Left renal pelvis (tissue), 4 donors: ENCODE data around the gene LMF1. TPM values are rescaled to one million over a fixed set of nuclear protein-coding genes. Genes with fewer than 3 reads are reported as not detected.

ENCODE experiments used
- DNase-seq, 4 donors: peaks; one replicate each; pipeline ENCODE4 v3.0.0-alpha.2; 2013; ENCODE audit warnings: low read depth in 4 of 4, low spot score in 3 of 4
- polyA plus RNA-seq, 4 donors: library from polyadenylated mRNA; unstranded; fragments of 120-200 nt; gene quantifications; one replicate each; pipeline ENCODE4 v1.2.1, GENCODE V29; 2013; ENCODE audit not compliant: insufficient read length in 4 of 4

Gene LMF1
- polyA plus RNA-seq, 4 donors: 12.2 to 25.4 (median 16.9) TPM

DNA sequence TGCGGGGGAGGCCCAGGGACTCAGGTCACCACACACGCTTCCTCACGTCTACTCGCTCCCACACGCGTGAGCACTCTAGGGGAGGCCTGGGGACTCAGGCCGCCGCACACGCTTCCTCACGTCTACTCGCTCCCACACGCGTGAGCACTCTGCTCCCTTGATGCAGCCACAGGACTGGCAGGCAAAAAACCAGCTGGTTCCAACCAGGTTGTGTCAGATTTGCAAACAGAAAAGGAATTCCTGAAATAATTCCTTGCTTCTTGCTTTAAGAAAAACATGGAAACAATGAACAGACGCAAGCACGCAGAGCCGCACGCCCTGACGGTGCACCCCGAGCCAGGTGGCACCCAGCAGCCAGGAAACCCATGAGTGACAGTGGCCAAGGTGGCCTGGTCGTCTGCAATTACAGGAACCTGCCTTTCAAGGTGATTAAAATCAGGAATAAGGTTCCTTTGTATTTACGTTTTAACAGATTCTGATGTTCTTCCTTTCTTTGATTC, 37.9 kb downstream of the LMF1 start:
- no peak for DNase-seq

DNA sequence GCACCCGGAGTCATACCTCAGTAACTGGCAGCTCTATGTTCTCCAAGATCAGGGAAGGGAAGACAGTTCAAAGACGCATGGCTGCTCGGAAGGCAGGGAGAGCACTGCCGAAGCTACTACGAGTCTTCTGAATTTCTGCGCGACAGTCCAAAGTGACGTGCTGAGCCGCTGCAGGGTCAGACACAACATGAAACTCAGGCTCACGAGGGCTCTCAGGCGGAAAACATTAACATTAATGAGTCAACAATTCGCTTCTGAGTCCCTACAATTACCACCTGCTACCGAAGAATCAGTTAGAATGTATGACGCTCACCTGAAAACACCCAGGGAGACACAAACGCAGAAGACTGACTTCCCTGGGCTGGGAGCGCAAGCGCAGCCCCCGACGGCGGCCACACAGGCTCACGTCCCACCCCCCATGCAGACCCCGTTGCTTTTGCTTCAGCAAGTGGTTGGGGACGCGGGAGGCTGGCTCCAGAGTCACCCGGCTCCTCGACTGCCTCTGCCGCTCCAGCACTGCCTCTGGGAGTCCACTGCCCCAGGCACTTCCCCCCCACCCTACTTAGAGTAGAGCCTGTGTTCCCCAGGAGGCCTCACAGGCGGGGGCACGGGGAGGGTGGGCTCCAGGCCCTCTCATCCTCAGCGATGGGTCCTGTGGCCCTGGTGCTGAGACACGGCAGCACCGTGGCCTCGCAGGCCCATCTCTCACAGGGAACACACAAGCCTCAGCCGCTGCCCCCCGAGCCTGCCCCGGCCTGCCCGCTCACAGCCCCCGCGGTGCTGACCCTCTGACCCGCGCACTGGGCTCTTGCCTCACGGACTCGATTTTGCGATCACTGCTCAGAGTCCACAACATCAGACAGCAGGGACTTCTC, 38.9 kb downstream of the LMF1 start:
- no peak for DNase-seq

DNA sequence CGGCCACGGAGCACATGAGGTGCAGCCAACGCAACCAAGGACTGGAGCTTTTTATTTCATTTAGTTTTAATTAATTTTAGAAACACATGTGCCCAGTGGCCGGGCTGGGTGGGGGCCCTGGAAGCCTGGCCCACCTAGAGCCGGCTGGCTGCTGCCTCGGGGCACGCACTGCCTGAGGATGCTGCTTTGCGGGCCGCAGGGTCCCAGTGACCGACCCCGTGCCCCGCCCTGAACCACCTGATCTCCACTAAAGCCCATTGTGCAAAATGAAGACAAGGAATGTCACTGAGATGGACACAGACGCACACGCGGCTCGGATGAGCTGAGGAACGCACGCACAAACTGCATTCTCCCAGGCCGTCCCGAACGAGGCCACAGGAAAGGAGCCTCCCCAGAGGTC, 39.6 kb downstream of the LMF1 start:
- no peak for DNase-seq

DNA sequence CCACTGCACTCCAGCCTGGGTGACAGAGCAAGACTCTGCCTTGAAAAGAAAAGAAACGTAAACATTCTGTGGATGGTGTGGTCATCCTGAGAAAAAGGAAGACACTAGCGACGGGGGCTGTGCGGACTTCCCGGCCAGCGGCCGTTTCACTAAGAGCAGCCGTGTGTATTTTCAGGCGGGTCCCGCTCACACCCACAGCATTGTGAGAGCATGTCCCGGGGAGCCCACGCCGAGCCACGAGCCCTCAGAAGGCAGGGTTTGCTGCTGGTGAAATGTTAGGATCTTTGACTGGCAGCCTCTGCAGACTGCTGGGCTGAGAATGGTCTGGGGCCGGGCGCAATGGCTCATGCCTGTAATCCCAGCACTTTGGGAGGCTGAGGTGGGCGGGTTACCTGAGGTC, 40.3 kb downstream of the LMF1 start:
- DNase-seq: no peak

DNA sequence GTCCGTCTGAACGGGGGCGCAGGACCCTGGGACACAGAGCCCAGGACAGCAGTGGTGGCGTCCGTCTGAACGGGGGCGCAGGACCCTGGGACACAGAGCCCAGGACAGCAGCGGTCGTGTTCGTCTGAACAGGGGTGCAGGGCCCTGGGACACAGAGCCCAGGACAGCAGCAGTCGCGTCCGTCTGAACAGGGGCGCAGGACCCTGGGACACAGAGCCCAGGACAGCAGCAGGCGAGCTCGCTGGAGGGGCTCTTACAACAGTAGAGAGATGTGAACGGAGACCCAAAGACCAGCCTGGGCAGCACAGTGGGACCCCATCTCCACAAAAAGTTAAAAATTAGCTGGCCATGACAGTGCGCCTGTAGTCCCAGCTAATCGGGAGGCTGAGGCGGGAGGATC, 40.7 kb downstream of the LMF1 start:
- DNase-seq: no peak

DNA sequence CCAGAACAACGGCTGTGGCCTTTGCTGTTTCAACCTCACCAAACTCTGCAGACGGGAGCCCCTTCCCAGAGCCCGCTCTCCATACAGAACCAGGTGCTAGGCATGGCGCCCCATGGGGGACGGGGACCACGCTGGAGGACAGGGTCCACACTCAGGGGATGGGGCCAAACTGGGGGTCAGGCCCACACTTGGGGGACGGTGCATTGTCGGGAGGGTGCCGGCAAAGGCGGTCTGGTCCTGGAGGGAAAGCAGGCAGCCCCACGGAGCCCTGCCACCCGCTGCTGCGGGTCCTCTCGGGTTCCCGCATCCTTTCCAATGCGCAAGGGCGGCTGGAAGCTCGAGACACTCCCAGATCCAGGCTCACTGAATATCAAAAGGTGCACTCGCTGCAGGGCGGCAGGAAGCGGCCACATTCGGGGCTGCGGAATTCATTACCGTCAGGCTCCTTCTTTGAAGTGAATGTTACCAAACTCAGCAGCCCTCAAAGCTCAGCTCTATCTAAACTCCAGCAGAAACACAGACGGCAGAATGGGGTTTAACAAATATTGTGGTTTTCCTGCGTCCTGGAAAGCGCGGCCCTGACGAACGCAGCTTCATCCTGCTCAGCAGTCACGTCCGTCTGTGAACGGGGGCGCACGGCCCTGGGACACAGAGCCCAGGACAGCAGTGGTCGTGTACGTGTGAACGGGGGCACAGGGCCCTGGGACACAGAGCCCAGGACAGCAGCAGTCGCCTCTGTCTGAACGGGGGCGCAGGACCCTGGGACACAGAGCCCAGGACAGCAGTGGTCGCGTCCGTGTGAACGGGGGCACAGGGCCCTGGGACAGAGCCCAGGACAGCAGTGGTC, 41.3 kb downstream of the LMF1 start:
- no peak for DNase-seq

DNA sequence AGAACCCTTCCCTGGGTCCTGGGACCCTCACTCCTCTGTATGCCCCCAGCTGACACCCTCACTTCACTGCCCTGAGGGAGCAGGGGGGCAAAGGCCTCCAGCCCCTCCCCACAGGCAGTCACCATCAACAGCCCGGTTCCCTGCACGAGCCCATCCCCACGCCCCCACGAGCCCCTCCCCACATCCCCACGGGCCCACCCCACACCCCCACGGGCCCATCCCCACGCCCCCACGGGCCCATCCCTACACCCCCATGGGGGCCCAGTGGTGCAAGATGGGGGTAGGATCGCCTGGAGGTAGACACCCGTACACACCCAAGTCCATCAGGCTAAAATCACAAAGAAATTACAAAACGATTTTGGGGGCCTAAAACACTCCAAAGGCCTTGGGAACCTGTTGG, 42.3 kb downstream of the LMF1 start:
- DNase-seq: no peak

DNA sequence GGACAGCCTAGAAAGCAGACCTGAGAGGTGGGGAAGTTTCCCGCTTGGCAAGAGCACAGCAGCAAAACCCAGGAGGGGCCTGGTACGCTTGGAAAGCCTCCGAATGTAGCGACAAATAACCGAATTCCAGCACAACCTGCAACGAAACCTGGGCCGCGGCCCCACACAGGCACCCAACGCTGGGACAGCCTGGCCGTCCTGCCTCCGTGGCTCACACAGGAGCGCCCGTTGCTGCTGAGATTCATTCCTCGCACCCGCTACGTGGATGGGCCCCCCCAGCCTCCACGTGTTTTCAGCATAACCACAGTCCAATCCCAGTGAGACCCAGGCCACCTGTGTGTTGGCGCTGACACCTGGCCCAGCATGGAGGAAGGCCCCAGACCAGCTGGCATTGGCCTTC, 42.9 kb downstream of the LMF1 start:
- DNase-seq: no peak

DNA sequence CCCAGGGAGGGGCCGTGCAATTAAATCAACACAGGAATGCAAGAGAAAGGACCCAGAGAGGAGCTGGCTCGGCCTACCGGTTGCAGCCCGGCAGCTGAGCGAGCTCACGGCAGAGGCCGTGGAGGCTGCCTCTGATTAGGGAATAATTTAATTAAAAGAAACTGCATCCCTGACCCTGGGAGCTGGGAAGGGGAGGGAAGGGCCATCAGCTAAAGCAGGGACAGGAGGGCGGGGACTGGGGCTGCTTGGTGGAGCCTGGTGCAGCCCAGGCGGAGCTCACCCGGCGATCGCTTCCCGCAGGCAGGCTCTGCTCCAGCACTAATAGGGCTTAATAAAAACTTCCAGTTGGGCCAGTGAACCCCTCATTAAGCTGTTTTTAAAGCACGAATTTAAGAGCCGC, 43.4 kb downstream of the LMF1 start:
- no peak for DNase-seq

DNA sequence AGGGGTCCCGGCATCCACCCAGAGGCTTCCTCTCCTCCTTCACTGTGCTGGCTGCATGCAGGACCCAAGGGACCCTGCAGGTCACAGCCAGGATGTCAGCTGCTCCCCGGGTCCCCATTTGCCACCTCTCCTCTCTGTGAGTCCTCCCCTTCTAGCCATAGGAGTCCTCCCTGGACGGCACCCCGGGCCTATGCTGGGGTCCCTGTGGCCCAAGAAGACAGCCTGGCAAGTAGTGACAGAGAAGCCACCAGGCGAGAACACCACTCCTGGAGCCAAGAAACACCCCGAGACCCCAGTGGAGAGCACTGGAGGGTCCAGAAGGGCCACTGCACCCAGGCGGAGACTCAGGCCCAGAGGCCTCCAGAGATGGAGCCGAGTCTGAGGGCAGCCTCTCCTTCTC, 44.1 kb downstream of the LMF1 start:
- DNase-seq: no peak

DNA sequence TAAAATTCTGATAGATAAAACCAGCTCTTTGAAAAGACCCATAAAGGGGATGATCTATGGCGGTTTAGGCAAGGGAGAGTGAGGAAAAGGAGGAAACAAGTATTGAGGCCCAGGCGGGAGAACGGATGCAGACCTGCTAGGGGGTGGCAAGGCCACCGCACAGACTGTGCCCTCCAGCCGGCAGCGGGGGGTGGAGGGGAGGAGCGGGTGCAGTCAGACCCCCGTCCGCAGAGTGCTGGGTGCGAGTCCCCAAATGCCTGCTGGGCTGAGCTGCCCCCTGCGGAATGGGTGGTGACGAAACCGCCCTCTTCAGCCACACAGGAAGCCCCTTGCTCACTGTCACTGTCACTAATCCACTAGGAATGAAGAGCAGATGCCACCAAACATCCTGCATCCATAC, 46.0 kb downstream of the LMF1 start:
- no peak for DNase-seq

DNA sequence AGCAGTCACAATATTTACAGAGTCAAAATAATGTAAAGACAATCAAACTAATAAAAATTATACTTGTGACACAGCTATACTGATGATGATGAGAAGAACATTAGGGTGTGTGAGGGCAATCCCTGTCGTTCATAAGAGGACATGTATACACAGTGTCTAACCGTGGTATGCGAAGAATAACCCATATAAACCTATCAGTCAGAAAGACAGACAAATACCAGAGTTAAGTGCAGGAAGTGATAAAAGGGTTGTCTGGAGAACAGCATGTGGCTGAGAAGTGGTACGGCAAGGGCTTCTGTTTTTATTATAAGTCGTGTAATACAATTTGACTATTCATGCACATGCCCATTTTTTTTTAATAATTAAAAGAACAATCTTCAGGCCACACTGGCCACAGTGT, 46.7 kb downstream of the LMF1 start:
- DNase-seq: no peak

DNA sequence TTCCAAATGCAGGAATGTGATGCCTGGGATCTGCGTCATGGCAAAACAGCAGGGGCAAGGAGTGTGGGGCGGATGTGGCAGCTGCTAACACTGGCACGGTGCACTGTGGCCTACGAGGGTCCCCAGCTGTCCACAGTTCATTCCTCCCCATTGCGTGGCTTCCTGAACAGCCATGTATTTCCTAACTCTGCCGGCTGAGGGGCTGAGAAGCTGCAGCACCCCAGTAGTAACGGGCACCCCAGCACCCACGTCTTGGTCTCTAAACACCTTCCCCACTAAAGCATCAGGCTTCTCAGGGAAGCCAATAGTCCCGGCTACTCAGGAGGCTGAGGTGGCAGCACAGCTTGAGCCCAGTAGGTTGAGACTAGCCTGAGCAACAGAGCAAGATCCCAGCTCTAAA, 47.6 kb downstream of the LMF1 start:
- DNase-seq: no peak

DNA sequence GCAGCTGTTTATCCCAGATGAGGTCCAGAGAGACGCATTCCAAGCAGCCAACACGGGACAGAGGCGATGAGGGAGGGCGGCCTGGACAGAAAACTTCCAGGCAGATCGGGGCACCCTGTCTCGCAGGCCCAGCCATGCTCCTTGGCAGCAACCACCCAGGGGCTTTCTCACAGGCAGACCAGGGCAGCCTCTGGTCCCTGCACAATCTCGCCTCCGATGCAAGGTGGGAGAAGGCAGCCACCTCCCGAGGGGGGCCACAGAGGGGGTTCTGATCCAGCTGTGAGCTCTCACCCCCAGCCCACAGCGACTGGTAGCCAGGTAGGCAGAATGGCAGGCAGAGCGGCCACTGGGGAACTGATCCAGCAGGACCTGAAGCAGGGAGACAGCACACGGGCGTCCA, 48.7 kb downstream of the LMF1 start:
- DNase-seq: no peak

DNA sequence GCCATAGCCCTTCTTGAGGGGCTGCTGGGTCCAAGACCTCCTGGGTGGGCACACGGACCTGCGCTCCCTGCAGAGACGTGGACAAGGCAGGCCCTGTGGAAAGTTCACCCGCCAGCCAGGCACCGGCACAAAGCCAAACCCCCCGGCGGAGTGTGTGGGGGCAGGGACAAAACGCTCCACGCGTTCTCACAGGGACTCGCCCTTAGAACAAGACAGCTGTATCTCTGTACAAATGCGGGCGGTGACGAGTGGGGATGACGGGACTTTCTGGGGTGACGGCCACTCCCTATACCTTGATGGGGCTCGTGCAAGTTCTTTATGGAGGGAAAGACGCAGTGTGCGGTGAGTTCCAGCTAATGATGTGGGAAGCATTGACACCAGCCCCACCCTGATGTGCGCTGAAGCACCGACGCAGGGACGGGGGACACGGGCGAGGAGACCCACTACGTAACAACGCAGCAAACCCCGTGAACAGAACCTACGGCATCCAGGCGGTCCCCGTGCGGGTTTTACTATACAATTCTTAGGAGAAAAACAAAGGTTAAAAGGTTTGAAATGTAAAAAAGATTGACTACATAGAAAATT, 49.4 kb downstream of the LMF1 start:
- DNase-seq: no peak

DNA sequence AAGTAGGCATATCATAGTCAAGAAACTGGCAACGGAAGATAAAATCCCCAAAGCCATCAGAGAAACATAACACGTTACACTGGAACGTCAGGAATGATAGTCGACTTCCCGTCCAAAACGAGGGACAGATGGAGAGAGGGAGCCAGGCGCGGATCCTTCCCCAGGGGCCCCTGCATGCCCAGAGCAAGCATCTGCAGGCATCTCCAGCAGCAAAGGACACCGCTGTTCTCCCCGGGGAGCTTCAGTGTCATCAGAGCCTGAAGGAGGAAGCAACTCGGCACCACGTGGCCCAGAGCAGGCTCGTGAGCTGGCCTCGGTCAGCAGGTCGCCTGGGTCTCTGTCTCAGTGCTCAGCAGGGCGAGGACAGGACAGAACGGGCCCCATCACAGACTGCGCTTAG, 50.1 kb downstream of the LMF1 start:
- no peak for DNase-seq

DNA sequence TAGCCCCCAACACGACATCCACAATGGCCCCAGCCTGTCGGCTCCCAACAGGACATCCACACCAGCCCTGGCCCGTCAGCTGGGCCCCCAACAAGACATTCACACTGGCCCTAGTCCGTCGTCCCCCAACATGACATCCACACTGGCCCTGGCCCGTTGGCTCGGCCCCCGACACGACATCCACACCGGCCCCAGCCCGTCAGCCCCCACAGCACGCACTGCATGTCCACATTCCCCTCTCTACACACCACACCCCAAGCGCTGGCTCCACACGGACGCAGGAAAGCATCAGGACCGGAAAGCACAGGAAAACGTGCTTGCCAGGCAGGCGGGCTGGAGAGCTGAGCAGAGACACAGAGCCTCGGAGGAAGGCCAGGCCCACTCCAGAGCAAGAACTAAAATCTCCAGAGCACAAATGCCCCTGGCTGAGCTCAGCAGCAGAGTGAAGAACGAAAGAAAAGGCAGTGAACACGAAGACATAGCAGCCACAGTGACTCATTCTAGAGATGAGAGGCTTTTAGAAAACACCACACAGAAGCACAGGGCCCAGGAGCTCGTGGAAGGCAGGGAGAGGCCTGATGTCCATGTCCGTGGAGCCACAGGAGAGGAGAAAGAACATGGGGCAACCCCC, 50.6 kb downstream of the LMF1 start:
- no peak for DNase-seq

DNA sequence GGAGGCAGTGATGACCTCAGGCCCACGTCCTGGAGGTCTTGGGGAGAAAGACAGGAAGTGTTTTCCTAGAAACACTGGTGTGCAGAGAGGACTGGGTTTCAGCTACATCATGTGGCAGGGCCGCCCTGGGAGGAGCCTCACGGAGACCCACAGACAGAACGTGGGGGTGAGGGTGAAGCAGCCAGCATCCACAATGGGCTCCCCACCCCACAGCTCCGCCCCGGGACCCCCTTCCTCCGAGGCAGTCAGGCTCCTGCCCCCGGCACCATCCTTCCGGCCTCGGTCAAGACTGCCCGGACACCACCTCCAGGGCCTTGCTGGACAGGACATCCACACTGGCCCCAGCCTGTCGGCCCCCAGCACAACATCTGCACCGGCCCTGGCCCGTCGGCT, 51.1 kb downstream of the LMF1 start:
- DNase-seq: no peak

DNA sequence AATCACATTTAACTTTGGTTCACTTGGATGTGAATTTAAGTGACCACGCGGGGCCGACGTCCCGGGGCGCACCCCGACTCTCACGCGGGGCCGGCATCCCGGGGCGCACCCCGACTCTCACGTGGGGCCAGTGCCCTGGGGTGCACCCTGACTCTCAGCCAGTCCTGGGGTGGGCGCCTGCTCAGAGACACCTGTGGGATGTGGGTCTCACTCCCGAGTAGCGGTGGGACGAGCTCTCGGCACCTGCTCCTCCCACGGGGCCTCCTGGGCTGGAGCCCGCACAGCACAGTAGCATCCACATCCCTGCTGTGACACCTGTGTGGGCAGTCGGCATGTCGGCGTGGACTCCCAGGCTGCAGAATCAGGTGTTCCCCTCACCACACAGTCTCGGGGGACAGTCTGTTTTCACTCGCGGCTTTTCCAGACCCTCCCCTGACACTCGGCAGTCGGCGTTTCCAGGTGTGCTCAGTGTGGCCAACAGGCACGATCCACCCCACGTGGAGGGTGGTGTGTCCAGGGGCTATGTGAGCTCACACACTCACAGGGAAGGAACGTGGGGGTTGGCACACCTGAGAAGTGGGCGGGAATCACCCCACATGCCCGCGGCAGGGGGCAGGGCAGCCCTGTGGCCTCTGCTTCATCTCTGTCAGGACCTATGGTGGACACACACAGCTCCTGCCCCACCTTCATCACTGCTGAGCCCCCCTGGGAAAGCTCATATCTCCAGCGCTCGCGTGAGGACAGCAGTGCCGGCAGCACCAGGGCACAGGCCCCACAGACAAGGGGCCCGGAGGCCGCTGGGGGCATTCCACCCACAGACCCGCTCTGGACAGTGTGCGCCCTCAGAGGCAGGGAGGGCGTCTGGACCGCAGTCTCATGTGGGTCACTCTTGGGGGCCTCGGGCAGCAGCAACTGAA, 51.8 kb downstream of the LMF1 start:
- no peak for DNase-seq

DNA sequence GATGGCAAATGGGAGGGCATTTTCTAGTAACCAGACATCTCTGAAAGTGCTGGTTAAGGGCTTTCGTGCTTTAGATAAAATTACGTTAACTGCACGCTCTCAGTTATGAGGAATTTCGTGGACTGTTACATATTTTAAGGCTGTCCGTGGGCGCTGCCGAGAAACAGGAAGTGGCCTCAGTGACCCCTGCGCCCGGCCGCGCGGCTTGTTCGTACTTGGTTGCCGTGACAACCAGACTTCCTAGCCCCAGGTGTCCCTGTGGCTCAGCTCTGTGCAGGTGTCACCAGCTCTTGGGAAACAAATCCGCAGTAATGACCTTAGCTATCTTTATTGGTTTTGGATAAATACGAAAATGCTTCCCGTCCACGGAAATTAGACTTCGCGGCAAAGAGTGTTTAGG, 52.7 kb downstream of the LMF1 start:
- DNase-seq: no peak
